Suprapubic skin (tissue), 3 donors: ENCODE results near the gene ATF6.

ENCODE experiments used
- CTCF ChIP-seq, 2 donors: fragments of 200-600 bp in 1 of 2; fragments of 450-650 bp in 1 of 2; sonication (generic) in 1 of 2; IDR thresholded peaks; one replicate each; pipeline ENCODE4 v1.5.1; 2016 to 2019; ENCODE audit warnings: antibody characterized with exemption in 2 of 2, mild to moderate bottlenecking in 1 of 2, moderate library complexity in 1 of 2
- POLR2AphosphoS5 ChIP-seq, 3 donors: sonication (generic); formaldehyde crosslinking; IDR thresholded peaks; one replicate each; pipeline ENCODE4 v1.6.1; 2017; ENCODE audit warnings: antibody characterized with exemption in 3 of 3

- TF ChIP-seq CTCF (IDR thresholded peaks at IDR 0.05) (no peak), POLR2AphosphoS5 (IDR thresholded peaks at IDR 0.05) (no peak)
Measured at GRCh38 chr1:161998811-161999210, 232.7 kb downstream of the ATF6 start.
